Measurements from ENCODE around the gene CCL28.

DNA sequence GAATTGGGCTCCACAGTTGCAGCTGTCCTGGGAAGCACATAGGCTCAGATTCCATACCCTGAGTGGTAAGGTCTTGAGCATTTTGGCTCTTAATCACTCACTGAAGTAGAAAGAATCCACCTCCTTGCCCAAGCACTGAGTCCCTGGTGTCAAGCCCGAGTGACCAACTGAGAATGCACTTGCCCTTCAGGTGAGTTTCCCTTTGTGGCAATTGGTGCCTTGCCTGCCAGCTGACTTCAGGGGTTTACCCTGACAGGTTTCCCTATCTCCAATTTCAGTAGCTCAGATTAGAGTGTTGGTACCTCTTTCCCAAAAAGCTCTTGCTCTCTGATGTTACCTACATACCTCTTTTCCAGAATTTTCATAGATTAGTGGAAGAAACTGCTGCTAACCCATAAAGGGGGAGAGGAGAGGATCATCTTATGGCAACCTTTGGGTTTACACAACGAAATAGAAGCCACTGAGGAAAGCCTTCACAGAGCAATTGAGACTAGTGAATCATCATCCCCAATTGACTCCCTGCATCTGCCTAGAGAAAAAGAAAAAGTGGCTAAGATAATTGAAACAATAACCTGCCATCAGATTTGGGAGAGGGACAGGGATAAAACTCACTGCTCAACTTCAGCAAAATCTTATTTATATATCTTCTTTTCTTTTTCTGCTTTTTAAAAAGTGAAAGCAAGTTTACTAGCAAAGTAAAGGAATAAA lies 48.6 kb downstream of the CCL28 start:
- TF ChIP-seq IKZF1 (conservative IDR thresholded peaks at IDR 0.05) (no peak), NBN (IDR thresholded peaks at IDR 0.05) (no peak)
- TF ChIP-seq, protein P1, sequence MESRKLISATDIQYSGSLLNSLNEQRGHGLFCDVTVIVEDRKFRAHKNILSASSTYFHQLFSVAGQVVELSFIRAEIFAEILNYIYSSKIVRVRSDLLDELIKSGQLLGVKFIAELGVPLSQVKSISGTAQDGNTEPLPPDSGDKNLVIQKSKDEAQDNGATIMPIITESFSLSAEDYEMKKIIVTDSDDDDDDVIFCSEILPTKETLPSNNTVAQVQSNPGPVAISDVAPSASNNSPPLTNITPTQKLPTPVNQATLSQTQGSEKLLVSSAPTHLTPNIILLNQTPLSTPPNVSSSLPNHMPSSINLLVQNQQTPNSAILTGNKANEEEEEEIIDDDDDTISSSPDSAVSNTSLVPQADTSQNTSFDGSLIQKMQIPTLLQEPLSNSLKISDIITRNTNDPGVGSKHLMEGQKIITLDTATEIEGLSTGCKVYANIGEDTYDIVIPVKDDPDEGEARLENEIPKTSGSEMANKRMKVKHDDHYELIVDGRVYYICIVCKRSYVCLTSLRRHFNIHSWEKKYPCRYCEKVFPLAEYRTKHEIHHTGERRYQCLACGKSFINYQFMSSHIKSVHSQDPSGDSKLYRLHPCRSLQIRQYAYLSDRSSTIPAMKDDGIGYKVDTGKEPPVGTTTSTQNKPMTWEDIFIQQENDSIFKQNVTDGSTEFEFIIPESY (IDR thresholded peaks at IDR 0.05), result no peak
